Memory B cell (primary cell): ENCODE results near the gene GRK4.
A peak's percentile ranks its signal among the peaks of the same experiment; 100 is the strongest.

Experiments
- ATAC-seq: fragments of 150-1000 bp; cut with Tn5 transposase; 2 replicates; pipeline ENCODE4 v1.10.0; 2021; ENCODE audit warnings: low read depth, mild to moderate bottlenecking, moderate library complexity
- DNase-seq, 2 donors: peaks; one replicate each; pipeline ENCODE4 v3.0.0; 2022; ENCODE audit warnings: low spot score in 2 of 2
- H3K27ac Mint-ChIP-seq: one replicate; pipeline ENCODE4 v1.8.0; 2022; ENCODE audit warnings: mild to moderate bottlenecking, moderate library complexity, mixed read lengths
- H3K27me3 Mint-ChIP-seq: one replicate; pipeline ENCODE4 v1.8.0; 2022; ENCODE audit warnings: mixed read lengths
- H3K36me3 Mint-ChIP-seq: one replicate; pipeline ENCODE4 v1.8.0; 2022; ENCODE audit warnings: mild to moderate bottlenecking, mixed read lengths
- H3K4me1 Mint-ChIP-seq: one replicate; pipeline ENCODE4 v1.8.0; 2022; ENCODE audit warnings: mixed read lengths
- H3K4me3 Mint-ChIP-seq: one replicate; pipeline ENCODE4 v1.8.0; 2022; ENCODE audit warnings: mild to moderate bottlenecking, moderate library complexity, mixed read lengths
- H3K9me3 Mint-ChIP-seq: one replicate; pipeline ENCODE4 v1.8.0; 2022; ENCODE audit warnings: mixed read lengths

The GRK4 gene

DNA sequence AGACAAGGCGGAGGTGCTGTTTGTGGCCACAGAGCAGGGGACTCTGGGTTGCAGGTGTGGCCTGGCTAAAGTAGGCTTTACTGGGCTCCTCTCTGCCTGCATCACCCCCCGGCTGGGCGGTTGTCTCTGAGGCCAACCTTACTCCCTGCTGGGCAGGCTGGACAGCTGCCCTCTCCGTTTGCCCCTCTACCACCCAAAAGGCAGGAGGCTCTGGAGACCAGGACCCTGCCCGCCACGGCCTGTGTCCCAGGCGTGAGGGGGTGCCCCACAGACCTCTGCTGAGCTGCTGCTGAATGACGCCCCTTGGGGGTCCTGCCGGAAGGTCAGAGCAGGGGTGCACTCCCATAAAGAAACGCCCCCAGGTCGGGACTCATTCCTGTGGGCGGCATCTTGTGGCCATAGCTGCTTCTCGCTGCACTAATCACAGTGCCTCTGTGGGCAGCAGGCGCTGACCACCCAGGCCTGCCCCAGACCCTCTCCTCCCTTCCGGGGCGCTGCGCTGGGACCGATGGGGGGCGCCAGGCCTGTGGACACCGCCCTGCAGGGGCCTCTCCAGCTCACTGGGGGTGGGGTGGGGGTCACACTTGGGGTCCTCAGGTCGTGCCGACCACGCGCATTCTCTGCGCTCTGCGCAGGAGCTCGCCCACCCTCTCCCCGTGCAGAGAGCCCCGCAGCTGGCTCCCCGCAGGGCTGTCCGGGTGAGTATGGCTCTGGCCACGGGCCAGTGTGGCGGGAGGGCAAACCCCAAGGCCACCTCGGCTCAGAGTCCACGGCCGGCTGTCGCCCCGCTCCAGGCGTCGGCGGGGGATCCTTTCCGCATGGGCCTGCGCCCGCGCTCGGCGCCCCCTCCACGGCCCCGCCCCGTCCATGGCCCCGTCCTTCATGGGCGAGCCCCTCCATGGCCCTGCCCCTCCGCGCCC is 110.0 kb downstream of the GRK4 start:
- peaks cover 2% of the 10 kb centered on the region for H3K36me3 Mint-ChIP-seq
- ATAC-seq (no peak), DNase-seq (peak in 1 of 2 donors; percentile 25)
- peak overlapping the region; percentile 98 for H3K4me3 Mint-ChIP-seq
- H3K27ac Mint-ChIP-seq: no peak overlapping the region
- peaks cover 22% of the 10 kb centered on the region for H3K4me1 Mint-ChIP-seq
- no peaks in the 10 kb centered on the region for H3K27me3 Mint-ChIP-seq
- H3K9me3 Mint-ChIP-seq: no peaks in the 10 kb centered on the region

DNA sequence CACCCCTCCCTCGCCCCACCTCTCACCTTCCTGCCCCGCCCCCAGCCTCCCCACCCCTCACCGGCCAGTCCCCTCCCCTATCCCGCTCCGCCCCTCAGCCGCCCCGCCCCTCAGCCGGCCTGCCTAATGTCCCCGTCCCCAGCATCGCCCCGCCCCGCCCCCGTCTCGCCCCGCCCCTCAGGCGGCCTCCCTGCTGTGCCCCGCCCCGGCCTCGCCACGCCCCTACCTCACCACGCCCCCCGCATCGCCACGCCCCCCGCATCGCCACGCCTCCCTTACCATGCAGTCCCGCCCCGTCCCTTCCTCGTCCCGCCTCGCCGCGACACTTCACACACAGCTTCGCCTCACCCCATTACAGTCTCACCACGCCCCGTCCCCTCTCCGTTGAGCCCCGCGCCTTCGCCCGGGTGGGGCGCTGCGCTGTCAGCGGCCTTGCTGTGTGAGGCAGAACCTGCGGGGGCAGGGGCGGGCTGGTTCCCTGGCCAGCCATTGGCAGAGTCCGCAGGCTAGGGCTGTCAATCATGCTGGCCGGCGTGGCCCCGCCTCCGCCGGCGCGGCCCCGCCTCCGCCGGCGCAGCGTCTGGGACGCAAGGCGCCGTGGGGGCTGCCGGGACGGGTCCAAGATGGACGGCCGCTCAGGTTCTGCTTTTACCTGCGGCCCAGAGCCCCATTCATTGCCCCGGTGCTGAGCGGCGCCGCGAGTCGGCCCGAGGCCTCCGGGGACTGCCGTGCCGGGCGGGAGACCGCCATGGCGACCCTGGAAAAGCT is 110.9 kb downstream of the GRK4 start, which contains the start of the genes HTT and HTT-AS:
TSS of gene HTT (plus strand) at position 604 of the 768 bp plus-strand sequence. CDS start at position 749, 145 bp downstream.
TSS of gene HTT-AS (minus strand) at position 461 of the 768 bp plus-strand sequence.
- Mint-ChIP-seq H3K36me3 (peaks cover 2% of the 10 kb centered on the region), H3K27me3 (no peaks in the 10 kb centered on the region), H3K4me3 (peak within 1 kb of the TSS; percentile 98), H3K27ac (peak within 1 kb of the TSS; percentile 92), H3K4me1 (peaks cover 26% of the 10 kb centered on the region), H3K9me3 (no peaks in the 10 kb centered on the region)
- DNase-seq (peak; percentile 96 to 99), ATAC-seq (peak; percentile 81)

DNA sequence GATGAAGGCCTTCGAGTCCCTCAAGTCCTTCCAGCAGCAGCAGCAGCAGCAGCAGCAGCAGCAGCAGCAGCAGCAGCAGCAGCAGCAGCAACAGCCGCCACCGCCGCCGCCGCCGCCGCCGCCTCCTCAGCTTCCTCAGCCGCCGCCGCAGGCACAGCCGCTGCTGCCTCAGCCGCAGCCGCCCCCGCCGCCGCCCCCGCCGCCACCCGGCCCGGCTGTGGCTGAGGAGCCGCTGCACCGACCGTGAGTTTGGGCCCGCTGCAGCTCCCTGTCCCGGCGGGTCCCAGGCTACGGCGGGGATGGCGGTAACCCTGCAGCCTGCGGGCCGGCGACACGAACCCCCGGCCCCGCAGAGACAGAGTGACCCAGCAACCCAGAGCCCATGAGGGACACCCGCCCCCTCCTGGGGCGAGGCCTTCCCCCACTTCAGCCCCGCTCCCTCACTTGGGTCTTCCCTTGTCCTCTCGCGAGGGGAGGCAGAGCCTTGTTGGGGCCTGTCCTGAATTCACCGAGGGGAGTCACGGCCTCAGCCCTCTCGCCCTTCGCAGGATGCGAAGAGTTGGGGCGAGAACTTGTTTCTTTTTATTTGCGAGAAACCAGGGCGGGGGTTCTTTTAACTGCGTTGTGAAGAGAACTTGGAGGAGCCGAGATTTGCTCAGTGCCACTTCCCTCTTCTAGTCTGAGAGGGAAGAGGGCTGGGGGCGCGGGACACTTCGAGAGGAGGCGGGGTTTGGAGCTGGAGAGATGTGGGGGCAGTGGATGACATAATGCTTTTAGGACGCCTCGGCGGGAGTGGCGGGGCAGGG is 111.7 kb downstream of the GRK4 start:
- H3K27me3 Mint-ChIP-seq: no peaks in the 10 kb centered on the region
- H3K36me3 Mint-ChIP-seq: peaks cover under 1% of the 10 kb centered on the region
- peak; percentile 20 to 29 for DNase-seq
- no peak for ATAC-seq
- H3K27ac Mint-ChIP-seq: peak overlapping the region; percentile 25
- peak overlapping the region; percentile 98 for H3K4me3 Mint-ChIP-seq
- H3K4me1 Mint-ChIP-seq: peaks cover 31% of the 10 kb centered on the region
- no peaks in the 10 kb centered on the region for H3K9me3 Mint-ChIP-seq

- DNase-seq: no peak
- H3K36me3 Mint-ChIP-seq: no peaks in the 10 kb centered on the region
- H3K27me3 Mint-ChIP-seq: no peaks in the 10 kb centered on the region
- ATAC-seq: no peak
- peak overlapping the region; percentile 25 for H3K27ac Mint-ChIP-seq
- H3K9me3 Mint-ChIP-seq: no peaks in the 10 kb centered on the region
- peaks cover 31% of the 10 kb centered on the region for H3K4me1 Mint-ChIP-seq
- peak overlapping the region; percentile 95 for H3K4me3 Mint-ChIP-seq
Measured at GRCh38 chr4:3075652-3075981, 112.2 kb downstream of the GRK4 start.

DNA sequence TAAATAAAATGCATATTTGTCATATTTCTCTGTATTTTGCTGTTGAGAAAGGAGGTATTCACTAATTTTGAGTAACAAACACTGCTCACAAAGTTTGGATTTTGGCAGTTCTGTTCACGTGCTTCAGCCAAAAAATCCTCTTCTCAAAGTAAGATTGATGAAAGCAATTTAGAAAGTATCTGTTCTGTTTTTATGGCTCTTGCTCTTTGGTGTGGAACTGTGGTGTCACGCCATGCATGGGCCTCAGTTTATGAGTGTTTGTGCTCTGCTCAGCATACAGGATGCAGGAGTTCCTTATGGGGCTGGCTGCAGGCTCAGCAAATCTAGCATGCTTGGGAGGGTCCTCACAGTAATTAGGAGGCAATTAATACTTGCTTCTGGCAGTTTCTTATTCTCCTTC is 114.4 kb downstream of the GRK4 start:
- H3K27me3 Mint-ChIP-seq: no peaks in the 10 kb centered on the region
- H3K36me3 Mint-ChIP-seq: no peaks in the 10 kb centered on the region
- peaks cover 35% of the 10 kb centered on the region for H3K4me1 Mint-ChIP-seq
- peak; percentile 22 to 35 for DNase-seq
- peak overlapping the region; percentile 25 for H3K27ac Mint-ChIP-seq
- peak overlapping the region; percentile 49 for H3K4me3 Mint-ChIP-seq
- peak; percentile 22 for ATAC-seq
- no peaks in the 10 kb centered on the region for H3K9me3 Mint-ChIP-seq

DNA sequence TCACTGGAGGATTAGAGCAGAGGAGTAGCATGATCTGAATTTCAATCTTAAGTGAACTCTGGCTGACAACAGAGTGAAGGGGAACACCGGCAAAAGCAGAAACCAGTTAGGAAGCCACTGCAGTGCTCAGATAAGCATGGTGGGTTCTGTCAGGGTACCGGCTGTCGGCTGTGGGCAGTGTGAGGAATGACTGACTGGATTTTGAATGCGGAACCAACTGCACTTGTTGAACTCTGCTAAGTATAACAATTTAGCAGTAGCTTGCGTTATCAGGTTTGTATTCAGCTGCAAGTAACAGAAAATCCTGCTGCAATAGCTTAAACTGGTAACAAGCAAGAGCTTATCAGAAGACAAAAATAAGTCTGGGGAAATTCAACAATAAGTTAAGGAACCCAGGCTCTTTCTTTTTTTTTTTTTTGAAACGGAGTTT is 116.3 kb downstream of the GRK4 start:
- ATAC-seq (peak; percentile 70), DNase-seq (peak; percentile 32 to 42)
- peak overlapping the region; percentile 30 for H3K4me3 Mint-ChIP-seq
- no peaks in the 10 kb centered on the region for H3K9me3 Mint-ChIP-seq
- peaks cover 41% of the 10 kb centered on the region for H3K4me1 Mint-ChIP-seq
- H3K27me3 Mint-ChIP-seq: no peaks in the 10 kb centered on the region
- peak overlapping the region; percentile 25 for H3K27ac Mint-ChIP-seq
- H3K36me3 Mint-ChIP-seq: peaks cover 3% of the 10 kb centered on the region

GRCh38 chr4:3082925-3083515 is 119.6 kb downstream of the GRK4 start:
- no peaks in the 10 kb centered on the region for H3K27me3 Mint-ChIP-seq
- ATAC-seq: no peak
- peaks cover 35% of the 10 kb centered on the region for H3K4me1 Mint-ChIP-seq
- H3K9me3 Mint-ChIP-seq: no peaks in the 10 kb centered on the region
- H3K4me3 Mint-ChIP-seq: no peak overlapping the region
- H3K27ac Mint-ChIP-seq: no peak overlapping the region
- peaks cover 8% of the 10 kb centered on the region for H3K36me3 Mint-ChIP-seq
- DNase-seq: no peak

DNA sequence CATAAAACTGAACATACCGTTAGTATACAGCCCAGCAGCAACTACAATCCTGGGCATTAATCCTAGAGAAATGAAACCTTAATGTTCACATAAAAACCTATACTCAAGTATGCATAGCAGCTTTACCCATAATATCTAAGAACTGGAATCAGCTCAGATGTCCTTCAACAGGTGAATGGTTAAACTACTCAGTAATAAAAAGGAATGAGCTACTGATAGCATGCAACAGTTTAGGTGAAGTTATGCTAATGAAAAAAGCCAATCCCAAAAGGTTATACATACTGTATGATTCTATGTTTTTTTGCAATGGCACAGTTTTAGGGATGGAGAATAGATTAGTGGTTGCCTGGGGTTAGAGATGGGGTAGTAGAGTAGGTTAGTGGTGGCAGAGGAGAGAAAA is 120.4 kb downstream of the GRK4 start:
- no peaks in the 10 kb centered on the region for H3K27me3 Mint-ChIP-seq
- peaks cover 32% of the 10 kb centered on the region for H3K4me1 Mint-ChIP-seq
- H3K9me3 Mint-ChIP-seq: no peaks in the 10 kb centered on the region
- H3K4me3 Mint-ChIP-seq: peak overlapping the region; percentile 2
- H3K27ac Mint-ChIP-seq: peak overlapping the region; percentile 1
- DNase-seq (no peak), ATAC-seq (no peak)
- peaks cover 15% of the 10 kb centered on the region for H3K36me3 Mint-ChIP-seq

GRCh38 chr4:3085948-3086670 is 122.7 kb downstream of the GRK4 start:
- Mint-ChIP-seq H3K36me3 (peaks cover 21% of the 10 kb centered on the region), H3K4me1 (peaks cover 26% of the 10 kb centered on the region), H3K27ac (peak overlapping the region; percentile 77), H3K9me3 (no peaks in the 10 kb centered on the region), H3K27me3 (no peaks in the 10 kb centered on the region), H3K4me3 (no peak overlapping the region)
- DNase-seq: no peak
- no peak for ATAC-seq

DNA sequence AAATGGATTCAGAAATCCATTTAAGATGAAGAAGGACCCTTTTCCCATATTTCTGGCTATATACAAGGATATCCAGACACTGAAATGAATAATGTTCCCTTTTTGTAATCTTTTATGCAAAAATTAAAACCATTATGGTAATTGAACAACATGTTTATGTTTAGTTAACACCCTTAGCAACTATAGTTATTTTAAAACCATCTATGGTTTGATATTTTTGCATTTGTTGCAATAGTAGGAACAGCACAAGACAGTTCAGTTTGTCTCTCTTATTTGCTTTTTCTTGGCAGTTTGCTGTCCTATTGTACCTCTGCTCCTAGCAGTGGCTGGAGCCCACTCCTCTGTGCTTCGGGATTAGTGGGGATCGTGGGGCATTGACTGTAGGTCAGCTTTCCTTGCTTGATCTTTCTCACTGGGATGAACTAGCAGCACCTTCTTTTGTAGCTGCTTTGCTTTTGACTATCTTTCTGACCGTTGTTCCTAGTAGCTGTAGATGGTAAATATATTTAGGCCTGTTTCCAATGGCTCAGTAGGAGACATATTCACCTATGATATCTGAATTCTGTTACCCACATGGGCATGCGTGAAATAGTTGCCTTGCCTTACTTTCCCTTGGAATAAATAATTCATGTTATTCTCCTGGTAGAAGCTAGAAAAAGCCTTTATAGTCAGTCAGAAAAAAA is 123.9 kb downstream of the GRK4 start:
- no peak overlapping the region for H3K4me3 Mint-ChIP-seq
- no peaks in the 10 kb centered on the region for H3K9me3 Mint-ChIP-seq
- no peak for DNase-seq
- no peaks in the 10 kb centered on the region for H3K27me3 Mint-ChIP-seq
- peaks cover 21% of the 10 kb centered on the region for H3K36me3 Mint-ChIP-seq
- H3K27ac Mint-ChIP-seq: peak overlapping the region; percentile 80
- ATAC-seq: no peak
- H3K4me1 Mint-ChIP-seq: peaks cover 26% of the 10 kb centered on the region
